Measurements from ENCODE around the gene PCSK5.

GRCh38 chr9:76086539-76086938 is 196.1 kb downstream of the PCSK5 start:
- TF ChIP-seq POLR2AphosphoS5 (IDR thresholded peaks at IDR 0.05) (no peak), CTCF (IDR thresholded peaks at IDR 0.05) (no peak)

Data from prostate gland (tissue), 2 donors.